Hypothalamus (tissue), 51 donors: Measurements from ENCODE around the gene TDRD15.
"Not testable (repeated sequence)": the region's sequence is repeated elsewhere in the genome, so short reads cannot be mapped to it uniquely, and the experiment has no call there.

Experiments used
- DNase-seq, 51 donors: peaks; one replicate each; lab custom pipeline; 2025; lab: John Stamatoyannopoulos, UW

The TDRD15 gene

GRCh38 chr2:21123473-21124393 lies at the start of gene TDRD15:
TDRD15 (plus strand) TSS chr2:21123968; CDS start chr2:21137468, 13,500 bp downstream.
- no peak for DNase-seq

- DNase-seq: no peak
Observed at GRCh38 chr2:21078296-21078695, 45.5 kb upstream of the TDRD15 start.

GRCh38 chr2:21083482-21083881 lies 40.3 kb upstream of the TDRD15 start:
- DNase-seq: no peak

DNA sequence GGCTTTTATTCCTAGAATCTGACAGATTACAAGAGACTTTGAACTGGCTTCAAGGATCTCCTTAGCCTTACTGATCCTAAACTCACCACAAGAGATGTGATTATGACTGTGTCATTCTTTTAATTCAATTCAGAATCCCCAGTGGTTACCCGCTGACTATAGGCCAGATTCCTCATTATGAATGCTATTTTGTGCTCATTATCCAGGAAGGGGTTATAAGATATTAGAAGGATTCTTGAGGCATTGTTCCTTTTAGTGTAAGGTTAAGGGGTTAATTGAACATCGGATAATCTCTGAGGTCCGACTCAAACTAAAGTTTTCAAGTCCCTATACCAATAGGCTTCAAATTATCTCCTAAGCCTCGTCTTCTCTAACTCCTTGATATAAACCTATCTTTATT lies 39.4 kb upstream of the TDRD15 start:
- DNase-seq: no peak

DNA sequence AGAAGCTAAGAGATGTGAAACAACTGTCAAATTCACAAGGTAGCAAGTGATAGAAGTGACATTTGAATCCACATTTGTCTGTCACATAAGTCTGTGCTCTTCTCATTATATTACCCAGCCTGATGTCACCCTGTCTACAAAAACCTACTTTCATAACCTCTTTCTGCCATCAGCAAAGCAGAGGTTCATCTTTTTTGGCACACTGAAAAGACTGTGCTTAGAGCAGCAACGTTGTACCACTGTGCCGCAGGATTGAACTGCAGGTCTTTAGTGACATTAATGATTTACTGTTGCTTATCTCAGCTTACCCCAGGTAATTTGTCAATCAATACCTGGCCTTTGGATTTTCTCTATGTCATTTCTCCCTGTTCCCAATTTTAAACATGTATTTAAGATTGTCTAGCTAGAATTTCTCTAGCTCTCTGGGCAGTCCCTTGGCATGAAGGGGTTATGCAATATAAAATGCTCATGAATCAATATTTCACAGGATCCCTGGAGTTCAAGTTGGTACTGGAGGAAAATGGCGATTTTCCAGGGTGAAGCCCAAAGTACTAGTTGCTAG lies 31.4 kb upstream of the TDRD15 start:
- DNase-seq: no peak

DNA sequence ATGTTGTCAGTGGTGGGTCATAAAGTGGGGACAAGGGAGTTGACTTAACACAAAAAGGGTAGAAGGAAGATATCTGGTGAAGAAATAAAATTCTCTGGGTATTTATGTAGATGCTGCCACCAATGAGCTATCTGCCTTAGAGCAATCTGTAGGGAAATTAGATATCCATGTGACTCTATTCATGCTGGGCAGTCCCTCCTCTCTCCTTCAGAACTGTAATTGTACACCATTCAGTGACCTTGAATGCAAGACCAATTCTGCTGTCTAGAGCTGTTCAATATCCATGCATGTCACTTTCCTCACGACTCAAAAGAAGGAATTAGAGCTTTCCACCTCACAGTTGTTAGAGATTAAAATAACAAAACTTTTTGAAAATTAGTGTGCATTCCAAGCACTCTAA lies 28.6 kb upstream of the TDRD15 start:
- DNase-seq: no peak

GRCh38 chr2:21095714-21096113 lies 28.1 kb upstream of the TDRD15 start:
- DNase-seq: no peak

DNA sequence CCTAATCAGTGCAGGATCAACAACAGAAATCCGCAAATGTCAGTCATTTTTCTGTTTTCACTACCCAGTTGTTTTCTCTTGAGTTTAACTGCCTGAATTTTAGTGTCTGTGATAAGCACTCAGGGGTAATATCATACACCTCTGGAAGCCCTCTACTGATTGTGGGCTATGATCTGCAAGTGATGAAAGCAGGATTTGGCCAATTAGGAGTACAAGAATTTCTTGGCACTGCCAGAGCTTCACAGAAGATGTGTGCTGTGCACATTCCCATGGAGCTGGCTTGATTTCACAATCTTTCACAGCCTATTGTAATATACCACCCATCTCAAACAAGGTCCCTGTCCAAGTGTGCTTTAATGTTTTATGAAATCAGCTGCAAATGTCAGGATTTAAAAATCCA lies 27.3 kb upstream of the TDRD15 start:
- DNase-seq: no peak

GRCh38 chr2:21097331-21097730 lies 26.4 kb upstream of the TDRD15 start:
- no peak for DNase-seq

GRCh38 chr2:21098294-21098693 lies 25.5 kb upstream of the TDRD15 start:
- no peak for DNase-seq

DNA sequence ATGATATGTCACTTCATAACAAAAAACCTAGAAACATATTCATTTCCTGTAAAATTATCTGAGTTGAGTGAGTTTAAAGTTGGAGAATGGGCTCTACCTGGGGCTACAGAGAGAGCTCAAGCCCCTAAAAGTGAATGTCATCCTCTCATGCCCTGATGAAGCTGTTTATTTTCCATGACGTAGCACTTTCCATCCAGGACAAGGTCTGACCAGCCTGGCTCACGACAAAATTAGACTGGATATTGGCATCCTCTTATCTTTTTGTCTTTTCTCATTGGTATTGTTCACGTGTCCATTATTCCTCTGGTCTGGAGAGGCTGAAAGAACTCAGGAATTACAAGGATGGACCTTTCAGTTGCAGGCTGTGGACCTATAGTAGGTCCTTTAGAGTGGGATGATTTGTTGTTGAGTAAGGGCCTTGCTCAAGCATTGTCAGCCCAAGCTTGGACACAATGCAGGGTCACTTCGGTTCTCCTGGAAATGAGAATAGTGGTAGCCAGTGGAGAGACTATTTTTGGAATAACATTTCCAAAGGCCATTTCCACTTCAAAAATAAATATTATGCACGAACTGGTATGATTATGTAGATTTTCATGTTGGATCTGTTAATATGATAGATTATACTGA lies 24.4 kb upstream of the TDRD15 start:
- DNase-seq: no peak

DNA sequence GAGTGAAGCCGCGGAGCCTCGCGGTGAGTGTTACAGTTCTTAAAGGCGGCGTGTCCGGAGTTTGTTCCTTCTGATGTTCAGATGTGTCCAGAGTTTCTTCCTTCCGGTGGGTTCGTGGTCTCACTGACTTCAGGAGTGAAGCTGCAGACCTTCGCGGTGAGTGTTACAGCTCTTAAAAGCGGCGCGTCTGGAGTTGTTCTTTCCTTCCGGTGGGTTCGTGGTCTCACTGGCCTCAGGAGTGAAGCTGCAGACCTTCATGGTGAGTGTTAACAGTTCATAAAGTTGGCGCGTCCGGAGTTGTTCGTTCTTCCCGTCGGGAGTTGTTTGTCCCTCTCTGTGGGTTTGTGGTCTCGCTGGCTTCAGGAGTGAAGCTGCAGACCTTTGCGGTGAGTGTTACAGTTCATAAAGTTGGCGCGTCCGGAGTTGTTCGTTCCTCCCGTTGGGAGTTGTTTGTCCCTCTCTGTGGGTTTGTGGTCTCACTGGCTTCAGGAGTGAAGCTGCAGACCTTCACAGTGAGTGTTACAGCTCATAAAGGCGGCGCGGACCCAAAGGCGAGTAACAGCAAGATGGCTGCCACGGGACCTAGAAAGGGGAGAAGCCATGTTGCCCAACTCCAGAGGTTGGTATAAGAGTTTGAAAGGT lies 22.1 kb upstream of the TDRD15 start:
- DNase-seq: not testable (repeated sequence)

- DNase-seq: no peak
Observed at GRCh38 chr2:21102356-21102755, 21.4 kb upstream of the TDRD15 start.

GRCh38 chr2:21103274-21103891 lies 20.4 kb upstream of the TDRD15 start:
- DNase-seq: no peak

DNA sequence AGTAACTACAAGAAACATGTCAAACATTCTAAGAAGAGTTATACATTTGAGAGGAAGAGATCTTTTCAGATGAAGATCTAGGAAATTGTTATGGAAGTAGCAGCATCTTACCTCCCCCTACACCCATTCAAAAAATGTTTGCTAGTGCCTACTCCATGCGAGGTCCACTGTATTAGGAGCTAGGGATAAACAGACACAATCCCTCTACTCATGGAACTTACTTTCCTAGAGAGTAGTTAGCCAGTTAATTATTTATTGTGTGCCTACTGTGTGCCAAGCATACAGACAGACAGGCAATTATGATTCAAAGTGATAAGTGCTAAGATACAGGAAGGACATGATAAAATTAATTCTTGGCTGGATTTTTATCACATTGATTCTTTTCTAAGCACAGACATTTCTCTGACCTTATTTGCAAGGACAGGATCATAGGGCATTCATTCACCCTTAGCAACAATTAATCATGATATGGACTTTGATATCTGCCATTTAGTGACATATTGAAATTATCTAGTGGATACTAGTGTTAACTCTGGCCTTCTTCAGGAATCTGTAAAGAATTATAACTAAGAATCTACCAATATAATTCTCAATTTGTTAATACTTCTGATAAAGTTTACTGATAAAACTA lies 19.6 kb upstream of the TDRD15 start:
- no peak for DNase-seq

- no peak for DNase-seq
Observed at GRCh38 chr2:21111012-21111411, 12.8 kb upstream of the TDRD15 start.

- DNase-seq: no peak
Observed at GRCh38 chr2:21117688-21118087, 6.1 kb upstream of the TDRD15 start.

GRCh38 chr2:21118302-21118920 lies 5.4 kb upstream of the TDRD15 start:
- peak in 19 of 51 donors; percentile 1 to 48 (median 9) for DNase-seq

DNA sequence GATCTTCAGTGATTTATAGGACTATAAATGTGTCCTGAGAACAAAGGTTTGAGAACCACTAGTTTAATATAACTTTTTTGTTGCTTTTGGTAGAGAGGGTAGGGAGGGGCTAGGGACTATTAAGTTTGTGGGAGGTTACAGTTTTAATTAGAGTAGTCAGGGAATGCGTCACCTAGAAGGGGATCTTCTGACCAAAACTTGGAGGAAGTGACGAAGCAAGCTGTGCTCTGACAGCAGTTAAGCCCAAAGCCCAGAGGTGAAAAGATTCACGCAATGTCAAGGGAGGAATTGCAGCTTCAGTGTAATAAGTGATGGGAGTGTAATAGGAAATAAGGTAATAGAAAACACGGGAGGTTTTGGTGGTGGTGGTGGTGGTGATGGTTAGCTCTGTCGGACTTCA lies 8.1 kb downstream of the TDRD15 start:
- no peak for DNase-seq

DNA sequence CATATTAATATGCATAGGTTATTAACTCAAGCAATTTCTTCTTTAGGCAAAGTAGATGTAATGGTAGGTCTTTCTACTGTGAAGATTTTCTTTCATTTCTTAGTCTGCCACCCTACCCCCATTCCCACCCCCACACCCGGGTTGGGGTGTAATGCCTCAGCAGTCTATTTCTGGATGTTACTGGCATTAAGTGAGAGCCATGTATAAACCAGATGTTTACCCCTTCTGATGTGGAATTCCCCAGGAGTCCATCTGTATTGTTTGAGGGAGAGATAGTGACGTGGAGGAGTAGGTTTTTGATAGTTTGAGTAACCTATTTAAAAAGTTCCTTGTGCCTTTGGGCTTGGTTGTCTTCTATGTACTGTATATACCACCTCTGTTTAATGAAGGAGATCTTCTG lies 11.8 kb downstream of the TDRD15 start:
- no peak for DNase-seq
